Neural crest cell (in vitro differentiated cells): Measurements from ENCODE around the gene FRK. TPM values are rescaled to one million over a fixed set of nuclear protein-coding genes. Genes with fewer than 3 reads are reported as not detected.

ENCODE experiments used
- DNase-seq: peaks from one replicate; pipeline ENCODE4 v3.0.0; 2021; ENCODE audit warnings: low read depth, mixed read lengths, low spot score
- H3K27ac Mint-ChIP-seq: one replicate; pipeline ENCODE4 v1.8.0; 2021; ENCODE audit warnings: mild to moderate bottlenecking, mixed read lengths; ENCODE audit not compliant: unreplicated experiment
- H3K27me3 Mint-ChIP-seq: 2 replicates; pipeline ENCODE4 v1.8.0; 2021; ENCODE audit warnings: low read depth, mild to moderate bottlenecking, mixed read lengths
- H3K36me3 Mint-ChIP-seq: 2 replicates; pipeline ENCODE4 v1.8.0; 2021; ENCODE audit warnings: low read depth, mild to moderate bottlenecking, mixed read lengths
- H3K4me1 Mint-ChIP-seq: 2 replicates; pipeline ENCODE4 v1.8.0; 2021; ENCODE audit warnings: mixed read lengths
- H3K4me3 Mint-ChIP-seq: one replicate; pipeline ENCODE4 v1.8.0; 2021; ENCODE audit warnings: mild to moderate bottlenecking, mixed read lengths
- H3K9me3 Mint-ChIP-seq: 2 replicates; pipeline ENCODE4 v1.8.0; 2021; ENCODE audit warnings: mixed read lengths
- total RNA-seq: library from RNA; stranded (reverse); gene quantifications from 2 replicates; pipeline ENCODE4 v1.2.1, GENCODE V29; 2021
- TF ChIP-seq, protein P1 (sequence below): fragments of 200-600 bp; sonication (generic); conservative IDR thresholded peaks from 2 replicates; pipeline ENCODE4 v1.5.0; 2021; ENCODE audit warnings: antibody characterized with exemption, mild to moderate bottlenecking

Gene FRK
- total RNA-seq, 1 donor from 2014 or later, result 0.12 TPM

DNA sequence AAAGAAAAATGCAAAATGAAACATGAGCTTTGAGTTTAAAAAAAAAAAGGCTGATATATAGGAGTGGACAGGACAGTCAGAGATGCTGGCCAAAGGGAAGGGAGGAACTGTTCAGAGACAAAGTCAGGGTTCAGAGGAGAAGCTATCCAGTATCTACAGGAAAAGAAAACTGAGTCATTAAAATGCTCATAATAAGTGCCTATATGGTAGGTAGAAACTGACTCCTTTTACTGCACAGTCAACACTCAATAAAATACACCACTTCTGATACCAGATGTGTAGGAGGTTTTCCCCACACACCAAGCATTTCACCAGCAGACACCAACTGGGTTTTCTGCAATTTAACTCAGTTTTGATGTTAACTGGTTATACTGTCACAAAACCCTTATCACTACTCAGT lies 32.9 kb downstream of the FRK start:
- no peak for DNase-seq
- peaks cover 3% of the 10 kb centered on the region for H3K9me3 Mint-ChIP-seq
- TF ChIP-seq, protein P1, sequence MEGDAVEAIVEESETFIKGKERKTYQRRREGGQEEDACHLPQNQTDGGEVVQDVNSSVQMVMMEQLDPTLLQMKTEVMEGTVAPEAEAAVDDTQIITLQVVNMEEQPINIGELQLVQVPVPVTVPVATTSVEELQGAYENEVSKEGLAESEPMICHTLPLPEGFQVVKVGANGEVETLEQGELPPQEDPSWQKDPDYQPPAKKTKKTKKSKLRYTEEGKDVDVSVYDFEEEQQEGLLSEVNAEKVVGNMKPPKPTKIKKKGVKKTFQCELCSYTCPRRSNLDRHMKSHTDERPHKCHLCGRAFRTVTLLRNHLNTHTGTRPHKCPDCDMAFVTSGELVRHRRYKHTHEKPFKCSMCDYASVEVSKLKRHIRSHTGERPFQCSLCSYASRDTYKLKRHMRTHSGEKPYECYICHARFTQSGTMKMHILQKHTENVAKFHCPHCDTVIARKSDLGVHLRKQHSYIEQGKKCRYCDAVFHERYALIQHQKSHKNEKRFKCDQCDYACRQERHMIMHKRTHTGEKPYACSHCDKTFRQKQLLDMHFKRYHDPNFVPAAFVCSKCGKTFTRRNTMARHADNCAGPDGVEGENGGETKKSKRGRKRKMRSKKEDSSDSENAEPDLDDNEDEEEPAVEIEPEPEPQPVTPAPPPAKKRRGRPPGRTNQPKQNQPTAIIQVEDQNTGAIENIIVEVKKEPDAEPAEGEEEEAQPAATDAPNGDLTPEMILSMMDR, result no peak
- H3K4me1 Mint-ChIP-seq, result no peaks in the 10 kb centered on the region
- H3K27me3 Mint-ChIP-seq, result no peaks in the 10 kb centered on the region
- H3K36me3 Mint-ChIP-seq, result no peaks in the 10 kb centered on the region
- no peak overlapping the region for H3K27ac Mint-ChIP-seq
- no peak overlapping the region for H3K4me3 Mint-ChIP-seq

DNA sequence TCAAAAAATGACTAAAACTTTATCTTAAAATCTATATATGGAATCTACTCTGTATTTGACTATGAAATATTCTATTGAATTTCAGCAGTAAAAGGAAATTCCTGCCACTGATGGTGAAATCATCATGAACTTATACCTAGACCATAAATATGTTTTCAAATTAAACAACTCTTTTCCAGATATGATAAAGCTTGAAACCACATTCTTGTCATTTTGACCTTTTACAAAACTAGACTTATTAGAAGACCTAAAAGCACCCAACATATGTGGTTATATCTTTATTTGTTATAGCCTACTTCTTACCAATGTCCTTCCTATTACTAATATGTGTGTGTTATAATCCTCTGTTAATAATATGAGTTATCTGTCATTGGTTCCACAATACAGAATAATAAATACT lies 35.3 kb downstream of the FRK start:
- no peak for DNase-seq
- Mint-ChIP-seq H3K4me1 (no peaks in the 10 kb centered on the region), H3K9me3 (peaks cover 3% of the 10 kb centered on the region), H3K4me3 (no peak overlapping the region), H3K27me3 (no peaks in the 10 kb centered on the region), H3K36me3 (no peaks in the 10 kb centered on the region), H3K27ac (no peak overlapping the region)
- TF ChIP-seq, protein P1, result no peak

DNA sequence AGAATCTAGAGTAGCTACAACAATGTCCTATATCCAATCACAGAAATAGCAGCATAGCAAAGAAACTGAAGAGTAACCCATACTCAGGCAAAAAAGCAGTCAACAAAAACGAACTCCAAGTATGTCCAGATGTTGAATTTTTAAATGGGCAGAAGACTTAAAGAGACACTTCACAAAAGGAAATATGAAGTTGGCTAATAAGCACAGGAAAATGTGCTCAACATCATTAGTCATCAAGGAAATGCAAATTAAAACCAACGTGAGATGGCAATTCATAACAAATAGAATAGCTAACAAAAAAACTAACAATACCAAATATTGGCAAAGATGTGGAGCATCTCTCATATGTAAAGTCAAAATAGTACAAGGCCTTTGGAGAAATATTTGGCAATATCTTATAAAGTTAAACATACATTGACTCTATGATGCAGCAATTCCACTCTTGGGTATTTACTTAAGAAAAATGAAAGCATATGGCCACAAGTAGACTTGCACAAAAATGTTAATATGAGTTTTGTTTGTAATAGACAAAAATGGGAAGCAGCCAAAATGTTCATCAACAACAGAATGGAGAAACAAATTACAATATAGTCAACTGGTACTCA lies 37.7 kb downstream of the FRK start:
- Mint-ChIP-seq H3K4me1 (no peaks in the 10 kb centered on the region), H3K4me3 (no peak overlapping the region), H3K36me3 (no peaks in the 10 kb centered on the region), H3K9me3 (peaks cover 3% of the 10 kb centered on the region), H3K27ac (no peak overlapping the region), H3K27me3 (no peaks in the 10 kb centered on the region)
- TF ChIP-seq, protein P1, result no peak
- DNase-seq, result no peak

DNA sequence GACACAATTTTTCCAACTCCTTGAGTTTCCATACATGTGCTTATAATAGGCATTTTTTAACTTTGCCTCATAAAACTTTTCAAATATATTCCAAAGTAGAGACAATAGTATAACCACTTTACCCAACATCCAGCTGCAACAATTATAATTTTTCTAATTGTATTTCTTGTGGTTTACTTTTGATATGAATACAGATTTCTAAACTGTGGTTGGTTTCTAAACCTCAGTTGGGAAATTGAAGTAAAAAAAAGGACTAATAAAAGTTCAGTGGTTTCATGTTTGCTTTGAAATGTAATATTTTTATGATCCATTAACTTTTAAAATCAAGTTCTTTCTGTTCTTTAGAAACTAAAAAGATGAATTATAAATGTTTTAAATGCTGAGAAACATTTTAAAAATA lies 40.0 kb downstream of the FRK start:
- Mint-ChIP-seq H3K4me1 (no peaks in the 10 kb centered on the region), H3K4me3 (no peak overlapping the region), H3K27me3 (peaks cover 6% of the 10 kb centered on the region)

GRCh38 chr6:116019428-116019827 lies 41.3 kb downstream of the FRK start:
- Mint-ChIP-seq H3K4me1 (no peaks in the 10 kb centered on the region), H3K4me3 (no peak overlapping the region), H3K9me3 (peaks cover 3% of the 10 kb centered on the region), H3K27ac (no peak overlapping the region), H3K27me3 (peaks cover 6% of the 10 kb centered on the region), H3K36me3 (no peaks in the 10 kb centered on the region)
- TF ChIP-seq, protein P1, result no peak
- no peak for DNase-seq

More for the DNA sequence above, 40.0 kb downstream of the FRK start:
- no peaks in the 10 kb centered on the region for H3K36me3 Mint-ChIP-seq
- no peak for DNase-seq
- no peak overlapping the region for H3K27ac Mint-ChIP-seq
- TF ChIP-seq, protein P1, result no peak
- peaks cover 3% of the 10 kb centered on the region for H3K9me3 Mint-ChIP-seq
